SW 1271 (cell line): ENCODE data around the gene CCDC80.
A peak's percentile ranks its signal among the peaks of the same experiment; 100 is the strongest.
"Not testable (repeated sequence)": the region's sequence is repeated elsewhere in the genome, so short reads cannot be mapped to it uniquely, and the experiment has no call there.

Experiments used
- DNase-seq, 2 experiments: peaks; one replicate each; lab custom pipeline; 2025; lab: John Stamatoyannopoulos, UW

CCDC80 gene

GRCh38 chr3:112583105-112583504 is 57.8 kb downstream of the CCDC80 start:
- no peak for DNase-seq

- DNase-seq, result peak in 1 of 2 experiments; percentile 71
Observed at GRCh38 chr3:112582244-112582874, 58.6 kb downstream of the CCDC80 start.

GRCh38 chr3:112579697-112580096 is 61.2 kb downstream of the CCDC80 start:
- no peak for DNase-seq

- no peak for DNase-seq
Observed at GRCh38 chr3:112579232-112579631, 61.7 kb downstream of the CCDC80 start.

GRCh38 chr3:112572701-112573100 is 68.2 kb downstream of the CCDC80 start:
- DNase-seq, result no peak

GRCh38 chr3:112569265-112569664 is 71.7 kb downstream of the CCDC80 start:
- no peak for DNase-seq

GRCh38 chr3:112568642-112569041 is 72.3 kb downstream of the CCDC80 start:
- no peak for DNase-seq

- no peak for DNase-seq
Observed at GRCh38 chr3:112564940-112565305, 76.0 kb downstream of the CCDC80 start.

GRCh38 chr3:112564247-112564939 is 76.5 kb downstream of the CCDC80 start:
- DNase-seq, result not testable (repeated sequence)

- peak; percentile 96 to 99 for DNase-seq
Observed at GRCh38 chr3:112561734-112562529, 79.0 kb downstream of the CCDC80 start, which contains the start of the genes ATG3 and SLC35A5. TSS of gene ATG3 (minus strand) at chr3:112561962. CDS start at chr3:112561528, 434 bp downstream. TSS of gene SLC35A5 (plus strand) at chr3:112562045. CDS start at chr3:112563404, 1,359 bp downstream.

GRCh38 chr3:112561484-112561733 is 79.5 kb downstream of the CCDC80 start:
- DNase-seq, result peak; percentile 59 to 83

- DNase-seq, result peak; percentile 42 to 81
Observed at GRCh38 chr3:112560721-112561483, 80.0 kb downstream of the CCDC80 start.

- no peak for DNase-seq
Observed at GRCh38 chr3:112560307-112560706, 80.6 kb downstream of the CCDC80 start.

GRCh38 chr3:112557976-112558375 is 83.0 kb downstream of the CCDC80 start:
- no peak for DNase-seq

GRCh38 chr3:112555535-112556170 is 85.3 kb downstream of the CCDC80 start:
- no peak for DNase-seq

- no peak for DNase-seq
Observed at GRCh38 chr3:112550859-112551258, 90.1 kb downstream of the CCDC80 start.
